ENCODE measurements around the gene SIM2. TPM values are rescaled to one million over a fixed set of nuclear protein-coding genes. Genes with fewer than 3 reads are reported as not detected.

Gene SIM2
- total RNA-seq, 1 experiment from 2014 or later: not detected

GRCh38 chr21:36664662-36664990 is 34.3 kb upstream of the SIM2 start:
- no peak overlapping the region for H3K18ac ChIP-seq (ENCODE audit: insufficient read length, low read depth, low read length)
- no CpG with 5 or more reads among the region's 9 CpGs for WGBS (ENCODE audit: extremely low coverage, insufficient read length, low lambda C conversion rate)

More at GRCh38 chr21:36664662-36664990, 34.3 kb upstream of the SIM2 start:
- no peak for DNase-seq
- peaks cover 66% of the 10 kb centered on the region for H3K27me3 Mint-ChIP-seq (ENCODE audit: low read depth)
- H3K23ac ChIP-seq (ENCODE audit: insufficient read length, low read depth, low read length): no peak overlapping the region
- no peak overlapping the region for H4K5ac ChIP-seq (ENCODE audit: insufficient read length, low read depth, low read length)
- H3K9me3 Mint-ChIP-seq: no peaks in the 10 kb centered on the region
- H3K4me1 Mint-ChIP-seq: peaks cover 3 to 20% of the 10 kb centered on the region in 2 experiments
- no peaks in the 10 kb centered on the region for H4K20me1 ChIP-seq (ENCODE audit: control insufficient read depth, insufficient read depth, insufficient read length)
- H3K27ac ChIP-seq (ENCODE audit: insufficient read length, low read depth, low read length): no peak overlapping the region
- no peaks in the 10 kb centered on the region for H3K23me2 ChIP-seq (ENCODE audit: insufficient read length, low read depth, low read length, poor library complexity, severe bottlenecking)
- H3K36me3 Mint-ChIP-seq (ENCODE audit: insufficient read depth in 1 of 3, low read depth in 3 of 3): no peaks in the 10 kb centered on the region; a peak in 1 of 7 replicates
- no peak overlapping the region for H2AFZ ChIP-seq (ENCODE audit: low read length)
- H3K4me2 ChIP-seq (ENCODE audit: insufficient read depth, insufficient read length, low read length): no peak overlapping the region
- no peak overlapping the region for H3T11ph ChIP-seq (ENCODE audit: low read length)
- H2AK5ac ChIP-seq (ENCODE audit: insufficient read length, low read length): no peak overlapping the region
- no peak overlapping the region for H2BK15ac ChIP-seq (ENCODE audit: low read depth, low read length)
- no peak overlapping the region for H2BK5ac ChIP-seq (ENCODE audit: insufficient read length, low read length)
- no peak overlapping the region for H4K91ac ChIP-seq (ENCODE audit: insufficient read length, low read depth, low read length)
- no peak for TF ChIP-seq CTCF (conservative IDR thresholded peaks at IDR 0.05)
- no peak overlapping the region for H4K8ac ChIP-seq (replicated peaks; ENCODE audit: insufficient read length, low read depth, low read length)
- no peak overlapping the region for H2BK12ac ChIP-seq (ENCODE audit: insufficient read length, low read depth, low read length)
- no peaks in the 10 kb centered on the region for H3K9me3 ChIP-seq (ENCODE audit: control insufficient read depth, low read depth, low read length)
- H3K27me3 ChIP-seq (ENCODE audit: insufficient read depth, low read length): no peaks in the 10 kb centered on the region
- no peaks in the 10 kb centered on the region for H3K79me1 ChIP-seq (ENCODE audit: insufficient read depth, low read depth, low read length, poor library complexity, severe bottlenecking)
- H2BK120ac ChIP-seq (ENCODE audit: low read depth, low read length, poor library complexity, severe bottlenecking): no peak overlapping the region
- no peak overlapping the region for H3K14ac ChIP-seq (ENCODE audit: insufficient read depth, low read length)
- H3K56ac ChIP-seq (ENCODE audit: insufficient read length, low read depth, low read length): no peak overlapping the region
- H3K79me2 ChIP-seq (ENCODE audit: insufficient read depth, low read length): no peaks in the 10 kb centered on the region
- H3K4me3 Mint-ChIP-seq: no peak overlapping the region
- H3K27ac Mint-ChIP-seq: no peak overlapping the region
- H3K9ac ChIP-seq (ENCODE audit: extremely low read depth, insufficient read length, low read length): no peak overlapping the region
- H3K4ac ChIP-seq (ENCODE audit: low read depth, low read length): no peak overlapping the region
- H2BK20ac ChIP-seq (ENCODE audit: low read depth, low read length, poor library complexity, severe bottlenecking): no peak overlapping the region
- H3K4me1 ChIP-seq (ENCODE audit: insufficient read depth, low read length): peaks cover 4% of the 10 kb centered on the region; the same call in 1 of the 2 replicates

Data from H9 (cell line).